Neural cell (in vitro differentiated cells): ENCODE results near the gene ZBTB44. TPM values are rescaled to one million over a fixed set of nuclear protein-coding genes. Genes with fewer than 3 reads are reported as not detected.

Experiments used
- H2AFZ ChIP-seq: fragments of 200-600, 300-800 bp; sonication (generic), shearing (Covaris generic); 2 replicates; pipeline ENCODE4 v1.6.0; 2014; ENCODE audit warnings: low read depth, mild to moderate bottlenecking, antibody characterized with exemption, low read length, moderate library complexity
- H3F3A ChIP-seq: fragments of 200-600 bp; shearing (Covaris generic); 2 replicates; pipeline ENCODE4 v1.6.1; 2016; ENCODE audit warnings: mild to moderate bottlenecking, moderate library complexity, mixed read lengths, antibody characterized with exemption, low read length; ENCODE audit not compliant: insufficient read depth, poor library complexity, severe bottlenecking
- H3K27ac ChIP-seq: fragments of 200-600, 300-800 bp; sonication (generic), shearing (Covaris generic); 2 replicates; pipeline ENCODE4 v1.5.1; 2014; ENCODE audit warnings: mild to moderate bottlenecking, low read length, moderate library complexity
- H3K27me3 ChIP-seq: fragments of 300-800, 200-600 bp; sonication (generic), shearing (Covaris generic); 2 replicates; pipeline ENCODE4 v1.6.0; 2014; ENCODE audit warnings: mild to moderate bottlenecking, low read depth, low read length, moderate library complexity; ENCODE audit not compliant: insufficient read depth
- H3K36me3 ChIP-seq: fragments of 300-800, 200-600 bp; sonication (generic), shearing (Covaris generic); 2 replicates; pipeline ENCODE4 v1.5.1; 2014; ENCODE audit warnings: mild to moderate bottlenecking, antibody characterized with exemption, low read length, moderate library complexity; ENCODE audit not compliant: insufficient read depth
- H3K4me2 ChIP-seq: fragments of 300-800, 200-600 bp; sonication (generic), shearing (Covaris generic); 2 replicates; pipeline ENCODE4 v1.6.0; 2014; ENCODE audit warnings: mild to moderate bottlenecking, low read length
- H3K4me3 ChIP-seq: fragments of 300-800, 200-600 bp; sonication (generic), shearing (Covaris generic); 2 replicates; pipeline ENCODE4 v1.5.1; 2014; ENCODE audit warnings: mild to moderate bottlenecking, low read length, moderate library complexity
- H3K79me2 ChIP-seq: fragments of 200-600 bp; shearing (Covaris generic); replicated peaks from 2 replicates; pipeline ENCODE4 v1.6.0; 2014; ENCODE audit warnings: mild to moderate bottlenecking, low read length, moderate library complexity; ENCODE audit not compliant: insufficient read depth
- H3K9ac ChIP-seq: fragments of 300-800, 200-600 bp; sonication (generic), shearing (Covaris generic); 2 replicates; pipeline ENCODE4 v1.6.1; 2016; ENCODE audit warnings: mild to moderate bottlenecking, low read length, mixed read lengths
- H3K9me2 ChIP-seq: fragments of 200-600 bp; shearing (Covaris generic); 2 replicates; pipeline ENCODE4 v1.6.1; 2016; ENCODE audit warnings: mild to moderate bottlenecking, low read length, mixed read lengths; ENCODE audit not compliant: insufficient read depth
- H3K9me3 ChIP-seq: fragments of 200-600, 300-800 bp; sonication (generic), shearing (Covaris generic); 2 replicates; pipeline ENCODE4 v1.6.1; 2016; ENCODE audit warnings: mild to moderate bottlenecking, mixed run types, low read length, moderate library complexity, mixed read lengths
- H4K20me1 ChIP-seq: fragments of 200-600 bp; shearing (Covaris generic); 2 replicates; pipeline ENCODE4 v1.6.1; 2016; ENCODE audit warnings: mild to moderate bottlenecking, mixed run types; ENCODE audit not compliant: insufficient read depth
- EP300 ChIP-seq: fragments of 450-650 bp; conservative IDR thresholded peaks from 2 replicates; pipeline ENCODE4 v1.6.1; 2014; ENCODE audit warnings: antibody characterized with exemption, mild to moderate bottlenecking, moderate library complexity; ENCODE audit not compliant: poor library complexity, severe bottlenecking
- EZH2 ChIP-seq: fragments of 200-600, 300-800 bp; shearing (Covaris generic), sonication (generic); IDR thresholded peaks from 2 replicates; pipeline ENCODE4 v1.6.1; 2014; ENCODE audit warnings: antibody characterized with exemption, low read length, borderline replicate concordance, mild to moderate bottlenecking; ENCODE audit not compliant: insufficient read depth, poor library complexity, severe bottlenecking
- MXI1 ChIP-seq: fragments of 450-650 bp; conservative IDR thresholded peaks from 2 replicates; pipeline ENCODE4 v1.6.1; 2014; ENCODE audit warnings: antibody characterized with exemption, mild to moderate bottlenecking; ENCODE audit not compliant: poor library complexity, severe bottlenecking
- POLR2AphosphoS5 ChIP-seq: IDR thresholded peaks from 2 replicates; pipeline ENCODE4 v1.6.1; 2012
- RAD21 ChIP-seq: fragments of 450-650 bp; conservative IDR thresholded peaks from 2 replicates; pipeline ENCODE4 v1.6.1; 2014; ENCODE audit warnings: antibody characterized with exemption, mild to moderate bottlenecking, moderate library complexity
- SMC3 ChIP-seq: fragments of 450-650 bp; conservative IDR thresholded peaks from 2 replicates; pipeline ENCODE4 v1.6.1; 2014; ENCODE audit warnings: antibody characterized with exemption, mild to moderate bottlenecking, moderate library complexity; ENCODE audit not compliant: poor library complexity
- TAF1 ChIP-seq: IDR thresholded peaks from 2 replicates; pipeline ENCODE4 v1.6.1; 2012; ENCODE audit warnings: low read depth
- polyA plus RNA-seq: library from polyadenylated mRNA; depleted of rRNA; stranded (reverse); fragments of >200 nt; gene quantifications from 2 replicates; pipeline ENCODE4 v1.2.3, GENCODE V29; 2014
- TF ChIP-seq, protein P1 (sequence below): IDR thresholded peaks from 2 replicates; pipeline ENCODE4 v1.6.1; 2012; ENCODE audit warnings: borderline replicate concordance
- TF ChIP-seq, protein P2 (sequence below): fragments of 450-650 bp; IDR thresholded peaks from 2 replicates; pipeline ENCODE4 v1.5.1; 2014; ENCODE audit warnings: antibody characterized with exemption, mild to moderate bottlenecking, moderate library complexity; ENCODE audit not compliant: poor library complexity, severe bottlenecking

Gene ZBTB44
- polyA plus RNA-seq, 1 donor from 2014 or later: 23.3 TPM

DNA sequence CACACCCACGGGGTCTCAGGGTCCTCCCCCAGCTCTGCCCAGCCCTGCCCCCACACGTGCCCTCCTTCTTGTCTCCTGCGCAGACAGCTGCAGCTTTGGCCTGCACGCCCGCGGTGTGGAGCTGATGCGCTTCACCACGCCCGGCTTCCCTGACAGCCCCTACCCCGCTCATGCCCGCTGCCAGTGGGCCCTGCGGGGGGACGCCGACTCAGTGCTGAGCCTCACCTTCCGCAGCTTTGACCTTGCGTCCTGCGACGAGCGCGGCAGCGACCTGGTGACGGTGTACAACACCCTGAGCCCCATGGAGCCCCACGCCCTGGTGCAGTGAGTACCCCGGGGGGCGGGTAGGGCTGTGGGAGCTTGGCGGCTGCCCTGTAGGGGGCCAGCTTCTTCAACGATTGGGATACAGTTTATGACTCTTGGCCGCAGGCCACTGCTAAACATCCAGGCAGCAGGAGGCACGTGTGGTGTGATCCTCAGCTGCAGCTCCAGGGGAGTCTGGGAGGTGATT is 124.3 kb downstream of the ZBTB44 start:
- Histone ChIP-seq H3K27me3 (no peaks in the 10 kb centered on the region), H2AFZ (no peak overlapping the region), H3K27ac (no peak overlapping the region), H3K36me3 (no peaks in the 10 kb centered on the region), H3K79me2 (no peaks in the 10 kb centered on the region), H3K4me3 (no peak overlapping the region), H3K9me2 (no peaks in the 10 kb centered on the region), H3F3A (no peaks in the 10 kb centered on the region), H3K9me3 (no peaks in the 10 kb centered on the region), H3K4me2 (no peak overlapping the region), H4K20me1 (no peaks in the 10 kb centered on the region), H3K9ac (no peak overlapping the region)
- TF ChIP-seq, protein P1, sequence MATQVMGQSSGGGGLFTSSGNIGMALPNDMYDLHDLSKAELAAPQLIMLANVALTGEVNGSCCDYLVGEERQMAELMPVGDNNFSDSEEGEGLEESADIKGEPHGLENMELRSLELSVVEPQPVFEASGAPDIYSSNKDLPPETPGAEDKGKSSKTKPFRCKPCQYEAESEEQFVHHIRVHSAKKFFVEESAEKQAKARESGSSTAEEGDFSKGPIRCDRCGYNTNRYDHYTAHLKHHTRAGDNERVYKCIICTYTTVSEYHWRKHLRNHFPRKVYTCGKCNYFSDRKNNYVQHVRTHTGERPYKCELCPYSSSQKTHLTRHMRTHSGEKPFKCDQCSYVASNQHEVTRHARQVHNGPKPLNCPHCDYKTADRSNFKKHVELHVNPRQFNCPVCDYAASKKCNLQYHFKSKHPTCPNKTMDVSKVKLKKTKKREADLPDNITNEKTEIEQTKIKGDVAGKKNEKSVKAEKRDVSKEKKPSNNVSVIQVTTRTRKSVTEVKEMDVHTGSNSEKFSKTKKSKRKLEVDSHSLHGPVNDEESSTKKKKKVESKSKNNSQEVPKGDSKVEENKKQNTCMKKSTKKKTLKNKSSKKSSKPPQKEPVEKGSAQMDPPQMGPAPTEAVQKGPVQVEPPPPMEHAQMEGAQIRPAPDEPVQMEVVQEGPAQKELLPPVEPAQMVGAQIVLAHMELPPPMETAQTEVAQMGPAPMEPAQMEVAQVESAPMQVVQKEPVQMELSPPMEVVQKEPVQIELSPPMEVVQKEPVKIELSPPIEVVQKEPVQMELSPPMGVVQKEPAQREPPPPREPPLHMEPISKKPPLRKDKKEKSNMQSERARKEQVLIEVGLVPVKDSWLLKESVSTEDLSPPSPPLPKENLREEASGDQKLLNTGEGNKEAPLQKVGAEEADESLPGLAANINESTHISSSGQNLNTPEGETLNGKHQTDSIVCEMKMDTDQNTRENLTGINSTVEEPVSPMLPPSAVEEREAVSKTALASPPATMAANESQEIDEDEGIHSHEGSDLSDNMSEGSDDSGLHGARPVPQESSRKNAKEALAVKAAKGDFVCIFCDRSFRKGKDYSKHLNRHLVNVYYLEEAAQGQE: no peak
- TF ChIP-seq, protein P2, sequence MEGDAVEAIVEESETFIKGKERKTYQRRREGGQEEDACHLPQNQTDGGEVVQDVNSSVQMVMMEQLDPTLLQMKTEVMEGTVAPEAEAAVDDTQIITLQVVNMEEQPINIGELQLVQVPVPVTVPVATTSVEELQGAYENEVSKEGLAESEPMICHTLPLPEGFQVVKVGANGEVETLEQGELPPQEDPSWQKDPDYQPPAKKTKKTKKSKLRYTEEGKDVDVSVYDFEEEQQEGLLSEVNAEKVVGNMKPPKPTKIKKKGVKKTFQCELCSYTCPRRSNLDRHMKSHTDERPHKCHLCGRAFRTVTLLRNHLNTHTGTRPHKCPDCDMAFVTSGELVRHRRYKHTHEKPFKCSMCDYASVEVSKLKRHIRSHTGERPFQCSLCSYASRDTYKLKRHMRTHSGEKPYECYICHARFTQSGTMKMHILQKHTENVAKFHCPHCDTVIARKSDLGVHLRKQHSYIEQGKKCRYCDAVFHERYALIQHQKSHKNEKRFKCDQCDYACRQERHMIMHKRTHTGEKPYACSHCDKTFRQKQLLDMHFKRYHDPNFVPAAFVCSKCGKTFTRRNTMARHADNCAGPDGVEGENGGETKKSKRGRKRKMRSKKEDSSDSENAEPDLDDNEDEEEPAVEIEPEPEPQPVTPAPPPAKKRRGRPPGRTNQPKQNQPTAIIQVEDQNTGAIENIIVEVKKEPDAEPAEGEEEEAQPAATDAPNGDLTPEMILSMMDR: no peak
- TF ChIP-seq TAF1 (no peak), RAD21 (no peak), EZH2 (no peak), POLR2AphosphoS5 (no peak), EP300 (no peak), MXI1 (no peak), SMC3 (no peak)

DNA sequence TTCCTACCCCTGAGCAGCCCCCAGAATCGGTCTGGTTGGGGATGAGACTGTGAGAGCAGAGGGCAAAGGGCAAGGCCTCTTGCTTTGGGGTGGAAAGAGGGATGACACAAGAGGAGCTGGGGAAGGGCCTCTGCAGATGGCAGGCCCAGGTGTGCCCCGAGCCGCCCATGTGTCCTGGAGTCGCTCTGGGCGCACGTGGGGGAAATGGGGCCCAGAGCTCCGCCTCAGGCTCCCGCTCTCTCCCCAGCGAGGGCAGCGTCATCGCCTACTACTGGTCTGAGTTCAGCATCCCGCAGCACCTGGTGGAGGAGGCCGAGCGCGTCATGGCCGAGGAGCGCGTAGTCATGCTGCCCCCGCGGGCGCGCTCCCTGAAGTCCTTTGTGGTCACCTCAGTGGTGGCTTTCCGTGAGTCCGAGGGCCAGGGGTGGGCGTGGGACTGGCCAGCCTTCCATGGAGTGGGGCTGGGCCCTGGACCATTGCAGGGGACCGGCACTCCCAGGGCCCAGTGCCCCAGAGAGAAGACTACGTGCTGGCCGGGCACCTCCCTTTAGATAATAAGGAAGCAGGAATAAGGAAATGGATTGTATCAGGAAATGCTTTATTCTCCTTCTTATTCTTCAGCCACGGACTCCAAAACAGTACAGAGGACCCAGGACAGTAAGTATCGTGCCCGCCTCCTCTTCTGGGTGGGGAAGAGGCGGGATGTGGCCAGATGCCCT is 125.1 kb downstream of the ZBTB44 start:
- Histone ChIP-seq H3K9ac (no peak overlapping the region), H3K79me2 (no peaks in the 10 kb centered on the region), H3K36me3 (no peaks in the 10 kb centered on the region), H3F3A (no peaks in the 10 kb centered on the region), H3K4me2 (no peak overlapping the region), H3K9me3 (no peaks in the 10 kb centered on the region), H3K4me3 (no peak overlapping the region), H3K9me2 (no peaks in the 10 kb centered on the region), H2AFZ (no peak overlapping the region), H3K27me3 (no peaks in the 10 kb centered on the region), H3K27ac (no peak overlapping the region), H4K20me1 (no peaks in the 10 kb centered on the region)
- TF ChIP-seq SMC3 (no peak), TAF1 (no peak)
- TF ChIP-seq, protein P2: no peak
- TF ChIP-seq, protein P1: no peak
